H1 (cell line): ENCODE measurements around the gene DUSP10. TPM values are rescaled to one million over a fixed set of nuclear protein-coding genes. Genes with fewer than 3 reads are reported as not detected.

Experiments
- GTF2F1 ChIP-seq: IDR thresholded peaks from 2 replicates; pipeline ENCODE4 v1.6.1; 2012; ENCODE audit warnings: low read depth, low read length, improper control_type of control experiment, borderline replicate concordance
- HDAC6 ChIP-seq: IDR thresholded peaks from one replicate; pipeline ENCODE4 v1.7.1; 2012; ENCODE audit warnings: low read depth, mild to moderate bottlenecking, inconsistent platforms, low read length, moderate library complexity
- POU5F1 ChIP-seq: IDR thresholded peaks from 2 replicates; pipeline ENCODE4 v1.6.1; 2011; ENCODE audit warnings: low read depth, mild to moderate bottlenecking, low read length, moderate library complexity
- SIN3A ChIP-seq, 2 experiments: IDR thresholded peaks in 1 of 2; conservative IDR thresholded peaks in 1 of 2; 2 replicates each; pipeline ENCODE4 v1.6.1; 2011 to 2012; ENCODE audit warnings: low read length in 2 of 2, improper control_type of control experiment in 1 of 2, low read depth in 1 of 2, mild to moderate bottlenecking in 1 of 2
- SRF ChIP-seq: IDR thresholded peaks from 2 replicates; pipeline ENCODE4 v1.6.1; 2011; ENCODE audit warnings: mild to moderate bottlenecking, low read depth, low read length, moderate library complexity
- TAF7 ChIP-seq: optimal IDR thresholded peaks from 2 replicates; pipeline ENCODE3; 2011; ENCODE audit warnings: low read depth, mild to moderate bottlenecking, inconsistent platforms, low read length, moderate library complexity, borderline replicate concordance
- polyA plus RNA-seq, 7 experiments: library from polyadenylated mRNA; depleted of rRNA in 3 of 7; stranded (reverse) in 5 of 7; unstranded in 2 of 7; fragments of >200 nt in 5 of 7; fragments of 200-250 nt in 2 of 7; gene quantifications; 1 replicate in 5 of 7; 2 replicates in 1 of 7; 4 replicates in 1 of 7; pipeline versions ENCODE4 v1.2.1 to v1.2.3, GENCODE V29; 2011 to 2013; ENCODE audit warnings: missing spikeins in 2 of 7, mixed read lengths in 2 of 7
- total RNA-seq: library from RNA; stranded (reverse); fragmentation: NEBNext Ultra II Directional; extraction: Animal tissue kit (Norgen Biotek cat#: 25700); gene quantifications from 2 replicates; pipeline ENCODE4 v1.2.1, GENCODE V29; 2021
- TF ChIP-seq, protein P1 (sequence below): fragments of 300-600 bp; sonication (generic); IDR thresholded peaks from 2 replicates; pipeline ENCODE4 v1.7.1; 2012; ENCODE audit warnings: low read length, moderate library complexity, mild to moderate bottlenecking, inconsistent platforms; ENCODE audit not compliant: insufficient replicate concordance

Gene DUSP10
- total and polyA plus RNA-seq, 2 of the 8 experiments (the other 6 are each of a cell fraction or from before 2014, with no cell fraction given), result 1.2 TPM

DNA sequence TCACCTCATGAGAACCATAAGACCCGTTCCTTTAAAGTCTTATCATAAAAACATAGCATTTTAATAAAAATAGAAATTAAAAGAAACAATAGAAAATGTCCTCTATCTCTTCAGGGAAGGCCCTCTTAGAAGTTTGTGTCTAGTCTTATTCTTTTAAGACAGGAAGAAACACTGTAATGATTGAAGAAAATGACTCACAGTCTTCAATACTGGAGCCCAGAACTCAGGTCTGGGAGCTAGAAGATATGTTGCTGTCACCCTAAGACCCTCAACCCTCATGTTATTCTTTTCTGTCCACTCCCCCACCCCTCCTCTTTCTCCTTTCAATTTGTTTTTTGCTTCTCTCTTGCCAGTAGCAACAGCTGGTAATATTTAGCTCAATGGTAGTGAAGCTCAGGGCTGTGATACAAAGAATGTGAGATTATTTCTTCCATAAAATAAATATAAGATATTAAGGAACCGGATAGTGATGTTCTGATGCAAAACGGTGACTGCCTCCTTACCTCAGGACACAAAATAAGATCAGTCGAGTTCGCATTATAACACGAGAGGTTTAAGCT is 12.0 kb downstream of the DUSP10 start (continued):
- TF ChIP-seq SRF (no peak), POU5F1 (no peak), SIN3A (conservative IDR thresholded peaks at IDR 0.05 in 1 of 2, IDR thresholded peaks at IDR 0.05 in 1 of 2; ENCODE audit: low read depth in 1 of 2, low read length in 2 of 2) (no peak), HDAC6 (no peak), GTF2F1 (no peak), TAF7 (no peak)
- TF ChIP-seq, protein P1, sequence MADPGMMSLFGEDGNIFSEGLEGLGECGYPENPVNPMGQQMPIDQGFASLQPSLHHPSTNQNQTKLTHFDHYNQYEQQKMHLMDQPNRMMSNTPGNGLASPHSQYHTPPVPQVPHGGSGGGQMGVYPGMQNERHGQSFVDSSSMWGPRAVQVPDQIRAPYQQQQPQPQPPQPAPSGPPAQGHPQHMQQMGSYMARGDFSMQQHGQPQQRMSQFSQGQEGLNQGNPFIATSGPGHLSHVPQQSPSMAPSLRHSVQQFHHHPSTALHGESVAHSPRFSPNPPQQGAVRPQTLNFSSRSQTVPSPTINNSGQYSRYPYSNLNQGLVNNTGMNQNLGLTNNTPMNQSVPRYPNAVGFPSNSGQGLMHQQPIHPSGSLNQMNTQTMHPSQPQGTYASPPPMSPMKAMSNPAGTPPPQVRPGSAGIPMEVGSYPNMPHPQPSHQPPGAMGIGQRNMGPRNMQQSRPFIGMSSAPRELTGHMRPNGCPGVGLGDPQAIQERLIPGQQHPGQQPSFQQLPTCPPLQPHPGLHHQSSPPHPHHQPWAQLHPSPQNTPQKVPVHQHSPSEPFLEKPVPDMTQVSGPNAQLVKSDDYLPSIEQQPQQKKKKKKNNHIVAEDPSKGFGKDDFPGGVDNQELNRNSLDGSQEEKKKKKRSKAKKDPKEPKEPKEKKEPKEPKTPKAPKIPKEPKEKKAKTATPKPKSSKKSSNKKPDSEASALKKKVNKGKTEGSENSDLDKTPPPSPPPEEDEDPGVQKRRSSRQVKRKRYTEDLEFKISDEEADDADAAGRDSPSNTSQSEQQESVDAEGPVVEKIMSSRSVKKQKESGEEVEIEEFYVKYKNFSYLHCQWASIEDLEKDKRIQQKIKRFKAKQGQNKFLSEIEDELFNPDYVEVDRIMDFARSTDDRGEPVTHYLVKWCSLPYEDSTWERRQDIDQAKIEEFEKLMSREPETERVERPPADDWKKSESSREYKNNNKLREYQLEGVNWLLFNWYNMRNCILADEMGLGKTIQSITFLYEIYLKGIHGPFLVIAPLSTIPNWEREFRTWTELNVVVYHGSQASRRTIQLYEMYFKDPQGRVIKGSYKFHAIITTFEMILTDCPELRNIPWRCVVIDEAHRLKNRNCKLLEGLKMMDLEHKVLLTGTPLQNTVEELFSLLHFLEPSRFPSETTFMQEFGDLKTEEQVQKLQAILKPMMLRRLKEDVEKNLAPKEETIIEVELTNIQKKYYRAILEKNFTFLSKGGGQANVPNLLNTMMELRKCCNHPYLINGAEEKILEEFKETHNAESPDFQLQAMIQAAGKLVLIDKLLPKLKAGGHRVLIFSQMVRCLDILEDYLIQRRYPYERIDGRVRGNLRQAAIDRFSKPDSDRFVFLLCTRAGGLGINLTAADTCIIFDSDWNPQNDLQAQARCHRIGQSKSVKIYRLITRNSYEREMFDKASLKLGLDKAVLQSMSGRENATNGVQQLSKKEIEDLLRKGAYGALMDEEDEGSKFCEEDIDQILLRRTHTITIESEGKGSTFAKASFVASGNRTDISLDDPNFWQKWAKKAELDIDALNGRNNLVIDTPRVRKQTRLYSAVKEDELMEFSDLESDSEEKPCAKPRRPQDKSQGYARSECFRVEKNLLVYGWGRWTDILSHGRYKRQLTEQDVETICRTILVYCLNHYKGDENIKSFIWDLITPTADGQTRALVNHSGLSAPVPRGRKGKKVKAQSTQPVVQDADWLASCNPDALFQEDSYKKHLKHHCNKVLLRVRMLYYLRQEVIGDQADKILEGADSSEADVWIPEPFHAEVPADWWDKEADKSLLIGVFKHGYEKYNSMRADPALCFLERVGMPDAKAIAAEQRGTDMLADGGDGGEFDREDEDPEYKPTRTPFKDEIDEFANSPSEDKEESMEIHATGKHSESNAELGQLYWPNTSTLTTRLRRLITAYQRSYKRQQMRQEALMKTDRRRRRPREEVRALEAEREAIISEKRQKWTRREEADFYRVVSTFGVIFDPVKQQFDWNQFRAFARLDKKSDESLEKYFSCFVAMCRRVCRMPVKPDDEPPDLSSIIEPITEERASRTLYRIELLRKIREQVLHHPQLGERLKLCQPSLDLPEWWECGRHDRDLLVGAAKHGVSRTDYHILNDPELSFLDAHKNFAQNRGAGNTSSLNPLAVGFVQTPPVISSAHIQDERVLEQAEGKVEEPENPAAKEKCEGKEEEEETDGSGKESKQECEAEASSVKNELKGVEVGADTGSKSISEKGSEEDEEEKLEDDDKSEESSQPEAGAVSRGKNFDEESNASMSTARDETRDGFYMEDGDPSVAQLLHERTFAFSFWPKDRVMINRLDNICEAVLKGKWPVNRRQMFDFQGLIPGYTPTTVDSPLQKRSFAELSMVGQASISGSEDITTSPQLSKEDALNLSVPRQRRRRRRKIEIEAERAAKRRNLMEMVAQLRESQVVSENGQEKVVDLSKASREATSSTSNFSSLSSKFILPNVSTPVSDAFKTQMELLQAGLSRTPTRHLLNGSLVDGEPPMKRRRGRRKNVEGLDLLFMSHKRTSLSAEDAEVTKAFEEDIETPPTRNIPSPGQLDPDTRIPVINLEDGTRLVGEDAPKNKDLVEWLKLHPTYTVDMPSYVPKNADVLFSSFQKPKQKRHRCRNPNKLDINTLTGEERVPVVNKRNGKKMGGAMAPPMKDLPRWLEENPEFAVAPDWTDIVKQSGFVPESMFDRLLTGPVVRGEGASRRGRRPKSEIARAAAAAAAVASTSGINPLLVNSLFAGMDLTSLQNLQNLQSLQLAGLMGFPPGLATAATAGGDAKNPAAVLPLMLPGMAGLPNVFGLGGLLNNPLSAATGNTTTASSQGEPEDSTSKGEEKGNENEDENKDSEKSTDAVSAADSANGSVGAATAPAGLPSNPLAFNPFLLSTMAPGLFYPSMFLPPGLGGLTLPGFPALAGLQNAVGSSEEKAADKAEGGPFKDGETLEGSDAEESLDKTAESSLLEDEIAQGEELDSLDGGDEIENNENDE, result no peak
